Activated T-cell treated with anti-CD3 and anti-CD28 coated beads, Interleukin-2, amount 50 U/mL, for 4 hours (primary cell): ENCODE measurements around the gene KCNH1. TPM values are rescaled to one million over a fixed set of nuclear protein-coding genes. Genes with fewer than 3 reads are reported as not detected.

Experiments used
- ATAC-seq, 2 donors: fragments of 200-7000 bp; cut with Tn5 transposase; one replicate each; pipeline ENCODE4 v1.10.0; 2021
- DNase-seq: peaks from one replicate; pipeline ENCODE4 v3.0.0-alpha.2; 2020
- H3K27me3 Mint-ChIP-seq: one replicate; pipeline ENCODE4 v1.8.0; 2021; ENCODE audit warnings: low read depth, mixed read lengths
- H3K36me3 Mint-ChIP-seq: one replicate; pipeline ENCODE4 v1.8.0; 2022; ENCODE audit warnings: mixed read lengths; ENCODE audit not compliant: insufficient read depth
- H3K4me1 Mint-ChIP-seq: one replicate; pipeline ENCODE4 v1.8.0; 2021; ENCODE audit warnings: low read depth, mixed read lengths
- H3K4me3 Mint-ChIP-seq: one replicate; pipeline ENCODE4 v1.8.0; 2021; ENCODE audit warnings: mild to moderate bottlenecking, moderate library complexity, mixed read lengths
- H3K9me3 Mint-ChIP-seq: one replicate; pipeline ENCODE4 v1.8.0; 2021; ENCODE audit warnings: mixed read lengths
- total RNA-seq, 3 donors: library from RNA; stranded (reverse); gene quantifications; one replicate each; pipeline ENCODE4 v1.2.1, GENCODE V29; 2021

The KCNH1 gene
- total RNA-seq, 3 donors from 2014 or later = not detected

DNA sequence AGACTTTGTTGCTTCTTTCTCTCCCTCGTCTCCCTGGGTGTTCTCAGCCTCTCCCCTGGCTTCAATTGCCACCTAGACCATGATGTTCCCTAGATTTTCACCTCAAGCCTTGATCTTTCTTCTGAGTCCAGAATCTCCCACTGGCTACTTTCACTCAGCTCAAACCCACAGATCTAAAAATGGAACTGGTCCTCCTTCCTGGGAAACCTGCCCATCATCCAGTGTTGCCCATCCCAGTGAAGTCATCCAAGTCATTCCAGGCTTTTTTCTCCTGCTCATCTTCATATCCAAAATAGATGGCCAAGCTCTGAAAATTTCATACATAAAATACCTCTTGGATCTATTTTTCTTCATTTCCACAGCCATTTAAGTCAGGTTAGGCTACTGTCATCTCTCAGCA lies 347.4 kb downstream of the KCNH1 start:
- H3K27me3 Mint-ChIP-seq = peaks cover 2% of the 10 kb centered on the region
- H3K36me3 Mint-ChIP-seq = no peaks in the 10 kb centered on the region
- DNase-seq (no peak), ATAC-seq (no peak)
- no peak overlapping the region for H3K4me3 Mint-ChIP-seq
- no peaks in the 10 kb centered on the region for H3K9me3 Mint-ChIP-seq
- H3K4me1 Mint-ChIP-seq = no peaks in the 10 kb centered on the region

DNA sequence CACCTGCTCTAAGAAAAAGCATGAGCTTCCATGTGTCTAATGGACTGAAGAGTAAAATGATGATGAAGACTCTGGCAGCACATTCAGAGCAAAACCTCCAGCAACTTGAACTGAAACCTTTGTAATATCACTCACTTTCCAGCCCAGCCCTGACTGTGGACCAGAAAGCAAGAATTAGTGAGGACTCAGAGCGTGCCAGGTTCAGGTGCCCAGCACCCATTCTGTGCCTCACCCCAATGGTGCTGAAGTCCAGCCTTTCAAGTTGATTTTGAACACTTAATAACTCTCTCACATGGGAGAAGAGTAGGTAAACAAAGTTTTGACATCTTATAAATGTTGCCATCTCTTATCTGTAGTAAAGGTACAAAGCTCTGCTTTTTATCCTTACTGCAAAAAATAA lies 350.0 kb downstream of the KCNH1 start:
- no peaks in the 10 kb centered on the region for H3K4me1 Mint-ChIP-seq

DNA sequence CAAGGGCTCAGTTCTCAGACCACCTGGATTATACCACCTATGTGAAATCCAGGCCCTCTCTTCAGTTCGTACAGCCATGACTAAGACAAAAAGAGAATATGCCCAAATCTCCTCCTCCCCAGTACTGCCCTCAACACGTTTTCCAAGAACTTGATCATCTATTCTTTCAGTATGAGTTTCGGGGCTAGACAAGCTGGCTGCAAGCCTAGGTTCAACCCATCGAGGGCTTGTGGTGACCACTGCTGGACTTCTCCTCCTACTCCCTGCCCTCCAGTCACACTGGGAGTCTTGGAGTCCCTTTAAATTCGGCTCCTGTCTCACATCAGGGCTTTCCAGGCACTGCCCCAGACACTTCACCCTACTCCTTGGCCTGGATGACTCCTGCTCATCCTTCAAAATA lies 352.3 kb downstream of the KCNH1 start:
- ATAC-seq (no peak), DNase-seq (no peak)
- Mint-ChIP-seq H3K4me3 (no peak overlapping the region), H3K4me1 (no peaks in the 10 kb centered on the region), H3K9me3 (no peaks in the 10 kb centered on the region), H3K36me3 (no peaks in the 10 kb centered on the region), H3K27me3 (peaks cover 9% of the 10 kb centered on the region)

More for the DNA sequence above, 350.0 kb downstream of the KCNH1 start:
- no peak overlapping the region for H3K4me3 Mint-ChIP-seq
- H3K27me3 Mint-ChIP-seq = peaks cover 2% of the 10 kb centered on the region
- ATAC-seq = no peak
- H3K36me3 Mint-ChIP-seq = no peaks in the 10 kb centered on the region
- no peaks in the 10 kb centered on the region for H3K9me3 Mint-ChIP-seq
- DNase-seq = no peak

DNA sequence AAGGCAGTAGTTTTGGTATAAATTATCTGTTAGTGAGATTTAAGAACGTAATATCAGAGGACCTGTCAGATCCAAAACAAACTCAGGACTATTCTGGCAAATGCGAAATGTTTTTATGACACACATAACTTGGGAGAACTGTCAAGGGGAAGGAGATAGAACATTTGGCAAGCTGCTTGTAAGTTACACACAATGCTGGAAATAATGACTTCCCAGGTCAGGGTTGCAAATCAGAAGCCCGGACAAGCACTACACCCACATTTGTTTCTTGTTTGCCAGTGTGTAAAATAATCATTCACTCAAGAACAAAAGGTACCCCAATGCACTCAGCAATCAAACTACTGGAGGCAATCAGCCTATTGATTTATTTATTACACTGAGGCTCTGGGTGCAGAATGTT lies 354.7 kb downstream of the KCNH1 start:
- Mint-ChIP-seq H3K36me3 (no peaks in the 10 kb centered on the region), H3K4me3 (no peak overlapping the region), H3K9me3 (no peaks in the 10 kb centered on the region), H3K4me1 (no peaks in the 10 kb centered on the region), H3K27me3 (peaks cover 6% of the 10 kb centered on the region)
- DNase-seq = no peak
- ATAC-seq = no peak

DNA sequence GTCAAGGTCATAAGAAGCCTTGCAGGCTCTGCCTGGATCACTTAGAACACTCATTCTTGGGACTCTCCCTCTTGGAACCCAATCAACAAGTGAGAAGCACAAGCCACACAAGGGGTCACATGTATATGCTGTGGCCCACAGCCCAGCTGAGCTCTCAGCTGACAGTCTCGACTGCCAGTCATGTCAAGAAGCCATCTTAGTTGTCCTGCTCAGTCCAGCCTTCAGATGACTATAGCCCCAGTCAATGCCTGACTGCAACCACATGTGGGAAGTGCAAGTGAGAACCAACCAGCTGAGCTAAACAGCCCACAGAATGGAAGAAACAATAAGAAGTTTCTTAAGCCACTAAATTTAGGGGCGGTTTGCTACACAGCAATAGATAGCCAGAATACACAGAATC lies 356.0 kb downstream of the KCNH1 start:
- no peak for DNase-seq
- Mint-ChIP-seq H3K4me3 (no peak overlapping the region), H3K27me3 (peaks cover 6% of the 10 kb centered on the region), H3K4me1 (no peaks in the 10 kb centered on the region), H3K9me3 (no peaks in the 10 kb centered on the region), H3K36me3 (no peaks in the 10 kb centered on the region)
- ATAC-seq = no peak

DNA sequence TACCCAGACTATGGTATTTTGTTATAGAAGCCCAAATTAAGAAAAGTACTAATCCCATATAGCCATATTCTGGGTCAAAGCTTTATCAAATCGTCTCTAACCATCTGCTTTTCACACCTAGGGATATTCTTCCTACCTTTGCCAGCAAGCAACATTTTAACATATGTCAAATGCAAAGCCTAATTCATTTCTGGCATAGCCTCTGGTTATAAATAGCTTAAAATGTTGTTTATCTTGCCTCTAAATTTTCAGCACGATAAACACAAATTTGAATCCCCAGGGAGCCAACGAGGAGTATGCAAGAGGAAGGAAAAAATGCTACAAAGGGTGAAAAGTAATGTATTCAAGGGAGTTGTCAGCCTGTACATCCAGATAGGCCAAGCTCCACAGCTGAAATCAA lies 357.2 kb downstream of the KCNH1 start:
- DNase-seq = no peak
- H3K36me3 Mint-ChIP-seq = no peaks in the 10 kb centered on the region
- H3K4me1 Mint-ChIP-seq = no peaks in the 10 kb centered on the region
- H3K27me3 Mint-ChIP-seq = peaks cover 6% of the 10 kb centered on the region
- ATAC-seq = no peak
- no peaks in the 10 kb centered on the region for H3K9me3 Mint-ChIP-seq
- no peak overlapping the region for H3K4me3 Mint-ChIP-seq

DNA sequence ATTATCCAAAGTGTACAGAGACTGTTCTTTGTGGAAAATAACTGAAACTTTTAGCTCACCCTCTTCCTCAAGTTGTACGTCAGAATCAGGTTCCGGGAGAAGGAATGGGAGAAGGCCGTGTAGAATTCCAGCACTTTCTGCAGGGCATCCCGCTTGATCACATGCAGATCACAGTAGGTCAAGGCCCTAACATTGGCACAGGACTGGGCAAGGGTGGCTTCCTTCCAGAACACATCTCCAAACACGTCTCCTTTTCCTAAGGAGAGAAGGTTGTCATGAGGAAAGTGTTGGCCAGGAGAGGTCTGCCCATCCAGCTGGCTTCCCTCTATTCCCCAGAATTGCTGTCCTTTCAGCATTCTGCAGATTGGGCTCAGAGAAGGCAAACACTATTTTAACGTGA lies 358.7 kb downstream of the KCNH1 start:
- Mint-ChIP-seq H3K27me3 (peaks cover 6% of the 10 kb centered on the region), H3K4me1 (no peaks in the 10 kb centered on the region), H3K4me3 (no peak overlapping the region), H3K9me3 (no peaks in the 10 kb centered on the region), H3K36me3 (no peaks in the 10 kb centered on the region)
- ATAC-seq (no peak), DNase-seq (no peak)

DNA sequence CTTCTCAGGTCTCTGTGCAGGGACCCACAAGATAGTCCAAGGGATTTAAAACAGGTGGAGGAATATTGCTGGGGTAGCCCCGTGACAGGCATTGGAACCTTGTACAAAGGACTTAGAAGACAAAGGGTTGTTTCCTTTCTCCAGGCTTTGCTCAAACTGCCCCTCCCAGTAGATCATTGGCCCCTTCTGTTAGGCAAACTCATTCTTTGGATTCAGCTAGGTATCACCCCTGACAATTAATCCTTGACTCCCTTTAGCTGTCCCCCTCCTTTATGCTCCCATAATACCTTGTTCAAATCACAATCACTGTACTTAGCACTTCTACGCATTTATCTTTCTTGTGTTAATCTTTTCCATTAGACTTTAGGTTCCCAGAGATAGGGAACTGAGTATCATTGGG lies 360.5 kb downstream of the KCNH1 start:
- Mint-ChIP-seq H3K27me3 (peaks cover 12% of the 10 kb centered on the region), H3K9me3 (no peaks in the 10 kb centered on the region), H3K4me3 (no peak overlapping the region), H3K4me1 (no peaks in the 10 kb centered on the region), H3K36me3 (no peaks in the 10 kb centered on the region)
- ATAC-seq (no peak), DNase-seq (no peak)

DNA sequence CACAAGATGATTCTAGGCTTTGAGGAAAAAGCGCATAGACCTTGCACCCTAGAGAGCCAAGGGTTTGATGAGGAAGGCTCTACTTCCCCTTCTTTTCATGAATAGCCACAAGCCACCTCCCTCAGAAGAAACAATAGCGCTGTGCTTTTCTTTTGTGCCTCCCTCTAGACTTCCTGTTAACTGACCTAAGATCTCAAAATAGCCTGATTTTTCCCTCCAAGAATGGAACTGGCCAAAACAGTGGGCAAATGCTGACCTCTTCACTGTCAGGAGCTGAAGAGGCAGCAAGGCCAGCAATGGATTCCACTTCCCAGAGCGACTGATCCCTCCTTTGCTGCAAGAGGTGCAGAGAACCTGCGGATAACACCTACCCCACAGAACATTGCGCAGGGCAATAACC lies 362.8 kb downstream of the KCNH1 start:
- Mint-ChIP-seq H3K4me3 (no peak overlapping the region), H3K4me1 (no peaks in the 10 kb centered on the region), H3K36me3 (no peaks in the 10 kb centered on the region), H3K9me3 (no peaks in the 10 kb centered on the region), H3K27me3 (peaks cover 6% of the 10 kb centered on the region)
- no peak for ATAC-seq
- DNase-seq = no peak

DNA sequence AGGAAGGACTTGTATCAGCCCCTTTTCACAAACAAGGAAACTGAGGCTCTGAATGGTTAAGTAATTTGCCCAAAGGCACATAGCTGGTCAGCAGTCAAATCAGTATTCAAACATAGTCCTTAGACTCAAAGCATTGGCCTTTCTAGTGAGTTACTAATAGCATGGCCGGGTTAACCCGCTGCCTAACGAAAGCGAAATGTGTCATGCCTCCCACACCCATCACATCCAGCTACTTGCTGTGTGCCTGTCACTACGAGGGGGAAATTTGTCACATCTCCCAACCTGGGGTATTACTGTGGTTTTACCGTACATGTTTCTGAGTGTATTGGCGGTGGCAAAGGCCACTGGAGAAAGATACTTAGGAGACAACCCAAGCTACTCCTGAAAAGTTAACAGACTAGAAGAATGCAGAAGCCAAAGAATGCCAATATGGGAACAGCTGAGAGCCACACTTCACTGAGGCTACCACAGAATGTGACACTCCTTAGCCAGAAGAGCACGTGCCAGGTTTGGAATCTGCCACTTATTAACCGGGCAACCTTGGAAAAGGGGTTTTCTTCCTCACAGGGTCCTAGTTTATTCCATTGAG lies 363.5 kb downstream of the KCNH1 start:
- Mint-ChIP-seq H3K4me1 (no peaks in the 10 kb centered on the region), H3K27me3 (peaks cover 6% of the 10 kb centered on the region), H3K36me3 (no peaks in the 10 kb centered on the region), H3K4me3 (no peak overlapping the region), H3K9me3 (no peaks in the 10 kb centered on the region)
- DNase-seq (no peak), ATAC-seq (no peak)

DNA sequence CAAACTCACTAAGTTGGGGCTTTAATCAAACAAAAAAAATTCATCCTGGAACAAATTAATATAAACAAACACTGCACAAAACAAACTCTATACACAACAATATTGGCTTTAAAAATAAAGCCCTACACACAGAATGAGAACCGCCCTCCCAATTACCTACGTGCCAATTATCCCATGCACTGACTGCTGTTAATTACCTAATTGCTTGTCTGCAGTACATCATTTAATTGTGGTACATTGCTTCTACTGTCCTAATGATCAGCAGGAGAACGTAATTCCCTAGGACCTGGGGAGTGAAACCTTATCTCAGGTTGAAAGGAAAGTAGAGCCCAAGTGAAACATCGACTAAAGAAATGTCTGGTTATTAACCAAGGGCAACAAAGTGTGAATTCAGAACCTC lies 364.5 kb downstream of the KCNH1 start:
- no peaks in the 10 kb centered on the region for H3K9me3 Mint-ChIP-seq
- no peak for ATAC-seq
- H3K4me1 Mint-ChIP-seq = no peaks in the 10 kb centered on the region
- H3K27me3 Mint-ChIP-seq = peaks cover 6% of the 10 kb centered on the region
- no peak overlapping the region for H3K4me3 Mint-ChIP-seq
- H3K36me3 Mint-ChIP-seq = no peaks in the 10 kb centered on the region
- DNase-seq = no peak

DNA sequence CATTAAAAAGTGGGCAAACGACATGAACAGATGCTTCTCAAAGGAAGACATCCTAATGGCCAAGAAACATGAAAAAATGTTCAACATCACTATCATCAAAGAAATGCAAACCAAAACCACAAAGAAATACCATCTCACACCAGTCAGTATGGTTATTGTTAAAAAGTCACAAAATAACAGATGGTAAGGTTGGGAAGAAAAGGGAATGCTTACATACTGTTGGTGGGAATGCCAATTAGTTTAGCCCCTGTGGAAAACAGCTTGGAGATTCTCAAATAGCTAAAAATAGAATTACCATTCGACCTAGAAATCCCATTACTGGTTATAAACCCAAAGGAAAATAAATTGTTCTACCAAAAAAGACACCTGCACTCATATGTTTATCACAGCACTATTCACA lies 369.4 kb downstream of the KCNH1 start:
- Mint-ChIP-seq H3K4me3 (no peak overlapping the region), H3K36me3 (no peaks in the 10 kb centered on the region), H3K4me1 (no peaks in the 10 kb centered on the region), H3K9me3 (peaks cover 8% of the 10 kb centered on the region), H3K27me3 (peaks cover 3% of the 10 kb centered on the region)
- ATAC-seq = no peak
- DNase-seq = no peak

DNA sequence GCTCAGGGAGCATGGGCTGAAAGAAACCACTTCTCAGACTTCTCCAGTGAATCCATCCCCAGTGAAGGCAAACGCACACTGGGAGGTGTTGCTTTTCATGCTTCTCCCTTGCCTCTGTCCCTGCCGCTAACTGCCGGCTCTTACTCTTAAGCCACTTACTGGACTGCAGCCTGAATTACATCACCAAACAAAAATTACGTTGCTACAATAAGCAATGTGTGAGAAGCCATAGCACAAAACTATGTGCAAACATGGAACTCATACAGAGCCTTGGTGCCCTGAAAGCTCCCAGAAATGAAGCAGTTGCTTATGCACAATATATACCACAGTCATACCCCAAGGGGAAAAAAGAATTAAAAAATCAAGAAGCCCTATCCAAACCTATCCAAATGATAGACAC lies 375.2 kb downstream of the KCNH1 start:
- Mint-ChIP-seq H3K36me3 (no peaks in the 10 kb centered on the region), H3K4me3 (no peak overlapping the region), H3K4me1 (no peaks in the 10 kb centered on the region), H3K9me3 (peaks cover 8% of the 10 kb centered on the region), H3K27me3 (peaks cover 2% of the 10 kb centered on the region)
- no peak for DNase-seq
- no peak for ATAC-seq

DNA sequence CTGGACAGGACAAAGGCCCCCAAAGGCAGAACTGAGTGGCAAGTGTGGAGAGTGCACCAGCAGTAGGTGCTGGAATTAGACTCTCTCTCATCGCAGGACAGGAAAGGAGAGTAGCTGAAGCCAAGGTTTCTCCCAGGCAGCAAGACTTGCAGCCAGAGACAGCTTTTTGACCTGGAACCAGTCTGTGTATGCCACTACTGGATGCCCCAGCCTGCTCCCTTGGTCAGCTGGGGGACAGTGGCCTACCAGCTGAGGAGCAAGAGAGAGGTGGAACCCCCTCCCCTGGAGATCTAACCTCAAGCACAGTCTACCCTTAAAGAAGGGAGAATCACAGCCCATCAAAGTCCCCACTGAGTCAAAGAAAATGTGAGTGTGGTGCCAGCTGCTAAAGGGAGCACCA lies 375.7 kb downstream of the KCNH1 start:
- no peak overlapping the region for H3K4me3 Mint-ChIP-seq

DNA sequence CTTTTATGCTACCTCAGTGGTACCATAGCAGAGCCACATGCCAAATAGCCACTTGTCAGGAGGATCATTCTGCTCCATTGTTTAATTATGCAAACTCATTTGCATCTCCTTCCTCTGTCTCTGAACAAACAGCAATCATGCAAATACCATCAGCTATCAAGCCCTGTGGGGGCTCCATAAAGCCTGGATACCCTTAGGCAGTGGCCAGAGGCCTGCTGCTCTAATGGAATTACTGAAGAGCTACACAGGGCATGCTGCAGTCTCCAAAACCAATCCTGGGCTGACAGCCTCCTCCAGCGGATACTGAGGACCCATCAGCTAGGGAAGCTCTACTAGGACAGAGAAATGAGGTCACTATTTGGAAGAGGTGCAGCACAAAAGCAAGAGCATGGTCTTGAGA lies 376.3 kb downstream of the KCNH1 start:
- no peaks in the 10 kb centered on the region for H3K36me3 Mint-ChIP-seq
- H3K27me3 Mint-ChIP-seq = peaks cover 2% of the 10 kb centered on the region
- DNase-seq (no peak), ATAC-seq (no peak)
- H3K4me3 Mint-ChIP-seq = no peak overlapping the region
- peaks cover 8% of the 10 kb centered on the region for H3K9me3 Mint-ChIP-seq
- no peaks in the 10 kb centered on the region for H3K4me1 Mint-ChIP-seq

More for the DNA sequence above, 375.7 kb downstream of the KCNH1 start:
- H3K4me1 Mint-ChIP-seq = no peaks in the 10 kb centered on the region
- ATAC-seq (no peak), DNase-seq (no peak)
- peaks cover 2% of the 10 kb centered on the region for H3K27me3 Mint-ChIP-seq
- H3K9me3 Mint-ChIP-seq = peaks cover 8% of the 10 kb centered on the region
- no peaks in the 10 kb centered on the region for H3K36me3 Mint-ChIP-seq
